Activated CD4-positive, alpha-beta T cell treated with anti-CD3 and anti-CD28 coated beads for 24 hours (primary cell): ENCODE data around the gene FLNB.

Experiments used
- DNase-seq, 2 donors: peaks; one replicate each; pipeline ENCODE4 v3.0.0-alpha.2; 2020; ENCODE audit warnings: low read depth in 2 of 2

The FLNB gene

GRCh38 chr3:58008141-58009025 lies at the start of gene FLNB:
Gene FLNB (plus strand): TSS chr3:58008422. CDS start chr3:58008565, 143 bp downstream.
- peak; percentile 59 to 73 for DNase-seq

GRCh38 chr3:57958642-57959422 lies 49.4 kb upstream of the FLNB start:
- no peak for DNase-seq

GRCh38 chr3:57959423-57960173 lies 48.6 kb upstream of the FLNB start:
- no peak for DNase-seq

GRCh38 chr3:57960174-57960505 lies 48.1 kb upstream of the FLNB start:
- DNase-seq: no peak

GRCh38 chr3:57961177-57961827 lies 46.9 kb upstream of the FLNB start:
- DNase-seq: no peak

GRCh38 chr3:57961828-57962447 lies 46.3 kb upstream of the FLNB start:
- DNase-seq: no peak

GRCh38 chr3:57962448-57962834 lies 45.8 kb upstream of the FLNB start:
- no peak for DNase-seq

GRCh38 chr3:57963811-57964346 lies 44.3 kb upstream of the FLNB start:
- DNase-seq: no peak

- no peak for DNase-seq
Measured at GRCh38 chr3:57966829-57967228, 41.4 kb upstream of the FLNB start.

- DNase-seq: no peak
Measured at GRCh38 chr3:57967590-57967989, 40.6 kb upstream of the FLNB start.

- no peak for DNase-seq
Measured at GRCh38 chr3:57968501-57968900, 39.7 kb upstream of the FLNB start.

- no peak for DNase-seq
Measured at GRCh38 chr3:57971975-57972374, 36.2 kb upstream of the FLNB start.

GRCh38 chr3:57972531-57973111 lies 35.6 kb upstream of the FLNB start:
- no peak for DNase-seq

- DNase-seq: no peak
Measured at GRCh38 chr3:57973715-57974477, 34.3 kb upstream of the FLNB start.

GRCh38 chr3:57974796-57975388 lies 33.3 kb upstream of the FLNB start:
- no peak for DNase-seq

- no peak for DNase-seq
Measured at GRCh38 chr3:57977818-57978235, 30.4 kb upstream of the FLNB start.

GRCh38 chr3:57978316-57978715 lies 29.9 kb upstream of the FLNB start:
- no peak for DNase-seq

GRCh38 chr3:57980416-57980815 lies 27.8 kb upstream of the FLNB start:
- no peak for DNase-seq

GRCh38 chr3:57981483-57982087 lies 26.6 kb upstream of the FLNB start:
- DNase-seq: no peak
